Fibroblast of skin of left quadriceps (primary cell): ENCODE measurements around the gene CCHCR1.

Experiments used
- DNase-seq, 2 experiments: peaks; one replicate each; pipeline ENCODE4 v3.0.0-alpha.2; 2013; ENCODE audit warnings: low read depth in 2 of 2

CCHCR1 gene

DNA sequence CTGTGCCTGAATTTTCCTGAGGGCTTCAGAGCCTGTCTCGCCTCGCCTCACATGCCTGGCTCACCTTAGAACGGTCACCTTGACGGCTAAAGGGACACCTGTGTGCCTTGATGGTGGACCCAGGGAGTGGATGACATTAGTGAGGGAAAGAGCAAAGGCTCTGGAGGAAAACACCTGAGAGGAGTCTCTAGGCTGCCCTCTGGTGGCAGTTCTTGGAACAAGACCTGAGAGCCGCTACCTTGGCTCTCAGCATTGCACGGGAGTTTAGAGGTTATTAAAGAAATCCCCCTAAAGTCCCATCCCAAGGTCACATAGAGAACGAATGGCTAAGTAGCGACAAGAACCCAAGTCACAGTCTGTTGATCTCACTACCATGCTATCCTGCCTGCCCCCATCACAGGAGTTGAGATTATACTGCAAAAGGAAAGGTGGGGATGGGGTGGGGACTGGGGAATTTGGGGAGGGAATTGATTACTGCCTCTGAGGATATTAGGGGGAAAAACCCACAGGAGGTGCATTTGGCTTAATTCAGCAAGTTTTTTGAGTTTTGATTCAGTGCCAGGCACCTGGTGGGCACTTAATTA lies 29.4 kb downstream of the CCHCR1 start:
- no peak for DNase-seq

DNA sequence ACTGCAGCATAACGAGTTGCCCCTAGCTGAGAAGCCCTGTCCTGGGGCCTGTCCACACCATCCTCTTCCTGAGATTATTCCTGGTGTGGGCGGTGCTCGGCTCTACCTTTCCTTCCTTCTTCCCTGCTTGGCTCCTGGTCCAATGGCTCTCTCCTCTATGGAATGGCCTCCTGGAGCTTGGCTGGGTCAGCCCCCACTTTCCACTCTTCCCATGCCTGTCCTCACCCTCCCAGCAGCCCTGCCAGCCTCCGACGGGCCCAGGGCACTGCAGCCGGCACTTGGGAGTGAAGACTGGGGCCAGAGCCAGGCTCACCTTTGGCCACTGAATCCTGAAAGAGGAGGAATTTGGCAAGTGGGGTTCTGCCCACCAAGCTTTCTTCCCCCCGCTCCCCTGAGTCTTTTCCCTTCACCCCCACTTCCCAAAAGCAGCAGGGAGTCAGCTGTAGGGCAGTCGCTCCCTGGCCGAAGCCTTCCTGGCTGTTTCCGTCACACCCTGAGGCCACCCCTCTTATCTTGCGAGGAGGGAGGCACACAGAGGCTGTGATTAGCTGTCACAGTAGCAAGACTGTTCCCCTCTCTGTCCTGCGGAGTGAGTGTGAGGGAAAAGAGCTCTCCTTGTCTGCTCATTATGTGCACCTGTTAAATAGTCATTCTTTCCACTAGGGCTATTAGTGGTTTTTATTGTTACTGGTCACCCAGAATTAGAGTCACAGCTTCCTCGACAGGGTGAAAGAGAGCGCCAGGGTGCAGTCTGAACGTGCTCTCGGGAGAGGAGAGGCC lies 31.0 kb downstream of the CCHCR1 start:
- DNase-seq: no peak

DNA sequence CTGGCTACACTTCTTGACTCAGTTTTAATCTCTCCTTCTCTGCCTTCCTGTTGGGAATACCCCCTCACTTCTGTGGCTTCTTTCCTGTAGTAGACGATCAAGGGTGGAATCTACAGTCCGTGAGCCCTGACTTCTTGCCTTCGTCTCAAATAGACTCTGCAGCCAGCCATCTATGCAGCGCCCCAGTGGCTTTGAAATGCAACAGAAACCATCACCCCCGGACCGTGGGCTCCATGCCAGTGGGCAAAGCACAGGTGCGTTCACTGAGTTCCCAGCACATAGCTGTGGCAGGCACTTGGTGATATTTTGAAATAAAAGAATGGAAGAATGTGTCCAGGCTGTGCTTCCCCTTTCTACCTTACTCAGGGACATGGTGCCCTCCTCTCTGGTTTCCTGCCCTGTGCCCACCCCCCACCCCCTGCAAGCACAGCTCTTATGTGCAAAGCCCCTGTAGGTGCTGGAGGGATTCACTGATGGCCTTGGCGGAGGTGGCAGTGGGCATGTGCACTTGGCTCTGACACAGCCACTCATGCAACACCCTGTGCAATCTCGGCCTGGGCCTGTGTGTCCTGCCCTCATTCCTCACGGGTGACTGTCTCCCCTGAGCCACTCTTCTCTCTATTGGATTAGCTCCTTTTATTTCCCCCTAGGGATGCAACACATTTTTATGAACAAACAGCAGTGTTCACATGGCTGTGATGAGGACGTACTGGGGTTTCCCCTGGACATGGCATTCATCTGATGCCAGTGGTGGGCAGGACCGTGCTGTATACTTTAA lies 31.8 kb downstream of the CCHCR1 start:
- DNase-seq: peak in 1 of 2 experiments; percentile 20

DNA sequence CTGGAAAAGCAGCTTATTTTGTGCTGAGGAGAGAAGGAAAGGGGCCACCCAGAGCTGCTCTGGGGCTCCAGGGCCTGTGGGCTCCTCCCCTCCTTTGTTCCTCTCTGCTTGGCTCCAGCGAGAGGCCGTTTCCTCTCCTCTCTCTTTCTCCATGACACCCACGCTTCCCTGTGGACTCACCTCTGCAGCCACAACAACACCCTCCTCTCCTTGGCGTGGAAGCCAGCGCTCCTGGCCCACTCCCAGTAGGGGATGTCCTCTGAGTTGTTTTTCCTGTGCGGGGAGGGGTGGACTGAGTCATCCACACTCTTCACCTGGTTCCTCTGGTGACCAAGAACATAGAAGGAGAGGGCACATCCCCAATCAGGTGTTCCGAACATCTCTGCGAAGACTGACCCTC lies 32.4 kb downstream of the CCHCR1 start:
- DNase-seq: no peak

DNA sequence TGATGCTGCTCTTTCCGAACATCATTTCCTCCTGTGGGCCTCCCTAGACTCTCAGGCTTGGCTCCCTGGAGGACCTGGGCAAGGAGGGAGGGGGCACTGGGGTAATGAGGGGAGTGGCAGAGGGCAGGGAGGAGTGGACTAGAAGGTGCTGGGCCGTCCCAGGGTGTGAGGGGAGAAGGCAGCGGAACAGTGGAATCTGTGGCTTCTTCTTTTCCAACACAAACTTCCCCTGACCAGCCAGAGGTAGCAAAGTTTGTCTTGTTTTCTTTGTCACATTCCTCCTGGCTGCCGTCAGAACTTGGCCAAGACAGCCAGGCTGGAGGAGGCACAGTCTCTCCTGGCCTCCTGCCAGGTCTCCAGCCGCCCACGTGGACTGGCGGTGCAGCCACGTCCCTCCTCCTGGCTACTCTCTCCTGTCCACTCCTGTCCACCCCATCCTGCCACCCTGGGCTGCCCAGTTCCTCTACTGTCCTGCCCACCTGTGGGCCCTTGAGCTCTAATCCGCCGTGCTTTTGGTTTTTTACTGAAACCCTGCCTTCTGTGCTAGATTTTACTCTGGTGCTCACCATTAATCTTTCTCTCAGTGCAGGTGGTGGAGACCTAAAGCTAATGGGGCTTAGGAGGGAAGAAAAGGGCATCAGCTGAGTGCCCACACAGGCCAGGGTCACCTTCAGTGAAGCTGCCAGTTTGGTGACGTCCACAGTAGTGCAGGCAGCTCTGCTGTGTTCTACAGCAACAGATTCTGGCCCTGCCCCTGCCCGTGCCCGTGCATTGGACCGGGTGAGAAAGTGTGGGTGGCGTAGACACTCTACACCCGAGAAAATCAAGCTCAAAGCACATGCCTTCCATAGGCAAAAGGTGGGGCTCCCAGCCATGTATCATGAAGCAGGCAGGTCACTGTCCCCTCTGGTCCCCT lies 34.6 kb downstream of the CCHCR1 start:
- no peak for DNase-seq

DNA sequence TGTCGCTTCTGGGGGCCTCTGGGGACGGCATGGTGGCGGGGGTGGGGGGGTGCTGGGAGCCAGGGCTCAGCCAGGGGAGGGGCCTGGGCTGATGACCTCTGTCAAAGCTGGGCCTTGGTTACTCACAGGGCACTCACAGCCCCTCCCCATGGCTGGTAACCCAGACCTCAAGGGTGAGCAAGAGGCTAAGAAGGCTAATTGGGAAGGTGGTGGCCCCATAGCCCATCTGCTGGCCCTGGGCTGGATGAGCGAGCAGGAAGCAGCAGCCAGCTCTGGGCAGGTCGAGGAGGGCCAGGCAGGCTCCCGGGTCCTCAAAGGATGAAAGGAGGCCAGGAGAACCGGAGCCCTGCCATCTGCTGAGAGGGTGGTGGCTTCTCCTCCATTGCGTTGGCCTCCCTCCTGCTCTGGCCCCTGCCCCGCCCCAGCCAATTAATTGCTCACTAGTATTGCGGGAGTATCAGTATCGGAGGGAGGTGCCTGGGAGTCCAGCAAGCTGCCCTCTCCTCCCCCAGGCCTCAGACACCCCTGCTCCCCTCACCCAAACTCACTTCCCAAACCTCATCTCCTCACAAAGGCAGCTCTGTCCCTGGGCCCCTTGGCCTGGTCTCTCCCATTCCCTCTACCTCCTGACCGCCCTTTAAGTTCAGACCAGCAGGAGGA lies 36.3 kb downstream of the CCHCR1 start:
- no peak for DNase-seq

DNA sequence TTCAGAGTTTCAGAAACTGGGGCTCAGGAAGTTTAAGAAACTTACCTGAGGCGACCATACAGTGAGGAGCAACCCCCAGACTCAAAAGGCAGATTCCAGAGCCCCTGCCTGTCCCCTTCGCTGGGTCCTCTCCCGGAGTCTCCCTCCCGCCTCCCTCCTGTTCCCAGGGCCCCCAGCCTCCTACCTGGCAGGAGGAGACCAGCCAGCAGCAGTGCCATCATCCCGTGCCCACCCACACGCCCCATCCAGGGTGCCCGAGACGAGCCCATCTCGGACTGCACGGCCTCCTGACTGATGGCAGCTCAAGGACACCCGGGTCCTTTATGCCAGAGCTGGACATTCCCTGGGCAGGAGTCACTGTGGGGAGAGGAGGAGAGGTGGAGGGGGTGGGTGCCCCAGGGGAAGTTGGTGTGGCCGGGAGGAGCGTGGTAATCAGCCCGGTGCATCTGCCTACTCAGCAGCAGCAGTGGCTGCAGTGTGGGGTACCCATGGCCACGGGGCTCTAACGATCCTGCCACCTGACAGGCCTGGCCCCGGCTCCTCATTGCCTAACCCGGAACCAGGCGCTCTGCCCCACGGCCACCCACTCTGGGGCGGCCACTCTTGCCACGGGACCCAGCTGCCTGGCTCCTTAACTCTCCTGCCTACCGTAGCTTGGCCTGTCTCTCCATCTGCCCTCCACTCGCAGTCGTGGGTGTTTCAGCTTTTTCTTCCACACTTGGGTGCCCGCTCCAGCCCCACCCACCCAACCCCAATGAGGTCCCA lies 37.3 kb downstream of the CCHCR1 start, which contains the start of gene CDSN:
CDSN (minus strand) TSS at position 296 of the 765 bp plus-strand sequence; CDS start at position 269, 27 bp downstream.
- DNase-seq: no peak

DNA sequence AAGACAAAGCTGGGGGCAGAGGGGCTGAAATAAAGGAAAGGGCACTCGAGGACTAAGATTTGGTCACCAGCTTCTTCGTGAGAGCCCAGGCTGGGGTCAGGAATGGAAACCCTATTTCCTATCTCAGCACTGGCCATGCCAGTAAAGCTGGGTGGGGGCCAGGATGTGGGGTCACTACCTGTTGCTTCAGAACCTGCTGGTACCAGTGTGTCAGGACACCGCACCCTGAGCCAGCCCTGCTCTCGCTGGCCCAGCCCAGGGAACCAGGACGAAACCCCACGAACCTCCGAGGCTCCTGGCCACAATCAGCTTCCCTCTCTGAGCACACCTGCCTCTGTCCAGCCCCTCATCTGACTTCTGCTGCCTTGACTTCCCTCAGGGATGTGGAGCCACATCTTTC lies 39.4 kb downstream of the CCHCR1 start:
- no peak for DNase-seq

DNA sequence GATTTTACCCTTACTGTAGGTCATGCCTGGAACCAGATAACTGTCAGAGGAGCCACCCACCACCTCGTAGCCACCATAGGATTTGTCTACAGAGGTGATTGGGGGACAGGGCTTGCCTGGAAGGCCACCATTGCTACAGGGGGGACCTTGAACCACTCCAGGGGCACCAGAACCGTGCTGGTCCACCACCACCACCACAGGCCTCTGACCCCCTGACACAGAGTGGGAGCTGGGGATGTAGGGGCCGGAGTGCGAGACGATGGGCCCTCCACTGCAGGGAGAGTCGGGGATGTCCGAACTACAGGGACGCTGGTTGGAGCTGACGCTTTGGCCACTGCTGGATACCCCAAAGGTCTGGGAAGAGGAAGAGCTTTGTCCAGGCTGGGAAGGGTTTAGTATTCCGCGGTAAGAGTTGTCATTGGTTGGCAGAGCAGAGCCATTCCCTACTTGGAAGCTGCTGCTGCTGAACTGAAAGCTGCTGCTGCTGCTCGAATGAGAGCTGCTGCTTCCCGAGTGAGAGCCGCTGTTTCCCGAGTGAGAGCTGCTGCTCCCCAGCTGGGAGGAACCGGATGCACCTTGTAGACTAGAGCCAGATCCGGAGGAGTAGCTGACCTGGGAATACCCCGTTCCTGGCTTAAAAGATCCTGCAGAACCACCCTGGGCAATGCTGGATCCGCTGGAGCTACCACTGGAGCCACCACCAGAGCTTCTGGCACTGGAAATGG lies 40.8 kb downstream of the CCHCR1 start:
- no peak for DNase-seq

DNA sequence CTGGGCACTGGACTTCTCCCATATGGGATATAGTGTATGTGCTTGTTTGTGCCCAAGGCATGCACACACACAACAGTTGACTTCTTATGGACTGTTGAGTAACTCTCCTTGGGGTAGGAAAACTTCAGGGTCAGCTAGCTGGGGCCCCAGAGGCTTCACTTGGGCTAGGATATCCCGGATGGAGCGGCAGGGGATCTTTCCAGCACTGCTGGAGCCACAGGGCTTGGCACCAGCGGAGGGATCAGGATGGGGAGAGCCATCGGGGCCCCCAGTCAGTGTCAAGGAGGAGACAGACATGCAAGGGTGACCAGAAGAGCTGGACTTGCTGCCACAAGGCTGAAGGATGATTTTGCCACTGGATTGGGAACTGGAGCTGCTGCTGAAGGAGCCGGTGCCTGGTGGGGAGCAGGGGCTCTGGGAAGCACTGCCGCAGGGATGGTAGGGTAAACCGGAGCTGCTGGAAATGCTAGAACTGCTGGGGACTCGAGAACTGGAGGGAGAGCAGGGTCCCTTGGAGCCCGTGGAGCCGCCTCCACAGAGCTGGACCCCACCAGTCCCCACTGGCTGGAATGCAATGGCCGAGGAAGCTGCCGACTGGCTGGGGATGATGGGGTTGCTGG lies 41.6 kb downstream of the CCHCR1 start:
- DNase-seq: no peak

DNA sequence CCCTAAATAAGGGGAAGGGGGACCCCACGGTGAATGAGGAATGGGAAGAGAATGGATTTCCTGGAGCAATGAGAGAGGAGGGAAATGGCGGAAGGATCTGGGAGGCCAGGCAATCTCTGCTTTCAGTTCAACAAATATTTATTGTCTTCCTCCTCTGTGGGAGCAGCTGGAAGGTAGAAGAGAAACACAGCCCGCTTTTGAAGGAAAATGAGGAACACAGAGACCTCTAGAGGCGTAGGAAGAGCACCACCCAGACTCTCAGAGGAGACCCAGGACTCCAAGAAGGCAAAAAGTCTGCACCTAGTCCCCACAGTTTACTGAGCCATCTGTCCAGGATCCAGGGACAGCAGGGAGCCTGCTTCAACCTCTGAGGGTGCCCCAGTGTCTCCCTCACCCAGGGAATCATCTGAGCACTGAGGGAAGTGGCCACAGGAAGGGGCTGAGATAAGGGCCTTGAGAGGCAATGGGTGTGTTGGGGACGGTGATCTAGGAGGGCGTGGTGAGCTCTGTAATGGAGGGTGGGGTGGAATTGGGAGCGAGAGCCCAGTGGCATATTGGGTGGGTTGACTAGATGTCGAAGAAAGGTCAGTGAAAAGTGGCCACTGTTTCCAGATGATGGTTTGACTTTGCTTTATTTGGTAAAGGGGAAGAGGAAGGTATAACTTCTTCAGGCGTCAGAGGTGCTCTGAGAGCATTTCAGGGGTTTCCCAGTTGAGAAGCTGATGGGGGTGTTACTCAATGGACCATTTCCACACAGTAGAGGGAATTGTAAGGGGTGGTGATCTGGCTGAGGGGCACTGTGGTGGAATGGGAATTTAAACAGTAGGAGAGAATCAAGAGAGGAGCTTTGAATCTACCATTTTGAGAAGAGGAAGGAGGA lies 42.4 kb downstream of the CCHCR1 start:
- DNase-seq: peak in 1 of 2 experiments; percentile 51

DNA sequence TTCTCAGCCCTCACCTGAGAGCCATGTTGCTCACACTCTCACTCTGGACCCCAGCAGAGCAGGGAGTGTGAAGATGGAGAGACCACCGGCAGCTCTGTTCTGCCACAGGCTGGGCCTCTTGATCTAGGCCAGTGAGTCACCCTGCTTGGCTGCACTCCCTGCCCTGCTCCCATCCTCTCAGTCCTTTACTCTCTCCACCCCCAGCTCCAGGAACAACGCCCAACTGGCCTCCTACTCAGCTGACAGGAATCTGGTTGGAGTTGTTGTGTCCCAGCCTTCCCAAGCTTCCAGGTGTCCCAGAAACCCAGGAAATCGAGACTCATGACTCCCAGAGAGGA lies 43.1 kb downstream of the CCHCR1 start, which contains the start of gene PSORS1C1:
PSORS1C1 (plus strand) TSS at position 260 of the 338 bp plus-strand sequence. CDS start 14,833 bp downstream, outside the sequence.
- DNase-seq: peak; percentile 88 to 89

DNA sequence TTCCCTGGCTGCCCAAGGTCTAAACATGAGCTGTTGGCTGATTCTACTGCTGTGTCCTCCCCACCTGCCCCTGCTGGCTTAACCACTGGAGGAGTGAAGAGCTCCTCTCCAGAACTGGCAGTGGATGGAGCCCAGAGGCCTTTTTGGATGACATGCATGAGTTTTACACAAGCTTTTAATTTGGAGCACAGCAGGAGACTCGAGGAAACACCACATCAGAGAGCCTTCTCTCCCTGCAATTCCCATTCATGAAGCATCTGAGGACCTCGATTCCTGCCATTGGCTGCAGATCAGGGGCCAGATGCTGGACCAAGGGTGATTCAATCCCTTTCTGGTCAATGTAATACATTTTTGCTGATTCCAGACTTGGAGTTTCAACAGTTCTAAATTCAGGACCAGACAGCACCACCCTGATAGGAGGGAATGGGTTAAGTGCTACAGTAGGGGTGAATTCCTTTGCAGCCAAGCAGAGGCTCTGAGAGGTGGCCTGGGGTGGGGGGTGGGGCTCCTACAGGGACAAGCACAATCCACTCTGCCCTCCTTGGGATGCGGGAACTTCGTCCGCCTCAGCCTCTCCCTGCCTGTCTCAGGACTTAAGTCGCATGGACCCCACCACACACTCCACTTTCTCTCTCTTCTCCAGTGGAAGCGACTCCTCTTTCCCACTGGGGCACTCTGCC lies 43.6 kb downstream of the CCHCR1 start:
- peak; percentile 80 to 82 for DNase-seq

DNA sequence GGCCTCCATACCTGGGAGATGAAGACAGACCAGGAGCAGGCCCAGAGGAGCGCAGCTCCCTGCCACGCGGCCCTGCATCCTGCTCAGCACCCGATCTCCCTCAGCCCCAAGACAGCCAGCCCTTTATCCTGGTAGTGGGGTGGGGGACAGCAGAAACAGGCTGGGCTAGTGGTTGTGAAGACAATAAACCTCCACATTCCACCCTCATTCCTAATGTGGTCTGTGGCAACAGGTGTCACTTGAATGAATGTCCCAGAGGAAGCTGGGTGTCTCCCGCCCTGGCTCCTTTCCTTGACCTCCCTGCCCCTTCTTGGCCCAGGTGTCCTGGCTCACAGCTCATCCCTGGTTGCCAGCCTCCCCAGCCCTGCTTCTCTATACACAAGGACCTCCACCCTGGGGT lies 45.1 kb downstream of the CCHCR1 start, which contains the start of gene C6orf15:
C6orf15 (minus strand) TSS at position 98 of the 400 bp plus-strand sequence; CDS start at position 78, 20 bp downstream.
- DNase-seq: no peak

DNA sequence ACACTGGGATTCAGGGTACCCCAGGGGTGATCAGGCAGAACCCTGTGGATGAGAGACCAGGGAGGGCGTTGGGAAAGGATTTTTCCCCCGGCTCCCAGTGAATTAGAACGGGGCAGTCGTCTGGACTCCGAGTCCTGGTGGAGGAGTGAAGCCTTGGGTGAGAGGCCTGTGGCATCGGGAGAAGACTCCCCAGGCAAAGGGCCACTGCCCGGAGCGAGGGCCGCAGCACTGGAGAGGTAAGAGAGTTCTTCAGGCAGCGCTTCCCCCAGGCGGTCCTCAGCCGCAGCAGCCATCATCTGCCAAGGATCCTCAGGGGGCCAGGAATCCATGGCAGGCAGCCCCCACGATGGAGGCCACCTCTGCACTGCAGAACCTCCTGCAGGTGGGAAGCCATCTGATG lies 45.9 kb downstream of the CCHCR1 start:
- no peak for DNase-seq

DNA sequence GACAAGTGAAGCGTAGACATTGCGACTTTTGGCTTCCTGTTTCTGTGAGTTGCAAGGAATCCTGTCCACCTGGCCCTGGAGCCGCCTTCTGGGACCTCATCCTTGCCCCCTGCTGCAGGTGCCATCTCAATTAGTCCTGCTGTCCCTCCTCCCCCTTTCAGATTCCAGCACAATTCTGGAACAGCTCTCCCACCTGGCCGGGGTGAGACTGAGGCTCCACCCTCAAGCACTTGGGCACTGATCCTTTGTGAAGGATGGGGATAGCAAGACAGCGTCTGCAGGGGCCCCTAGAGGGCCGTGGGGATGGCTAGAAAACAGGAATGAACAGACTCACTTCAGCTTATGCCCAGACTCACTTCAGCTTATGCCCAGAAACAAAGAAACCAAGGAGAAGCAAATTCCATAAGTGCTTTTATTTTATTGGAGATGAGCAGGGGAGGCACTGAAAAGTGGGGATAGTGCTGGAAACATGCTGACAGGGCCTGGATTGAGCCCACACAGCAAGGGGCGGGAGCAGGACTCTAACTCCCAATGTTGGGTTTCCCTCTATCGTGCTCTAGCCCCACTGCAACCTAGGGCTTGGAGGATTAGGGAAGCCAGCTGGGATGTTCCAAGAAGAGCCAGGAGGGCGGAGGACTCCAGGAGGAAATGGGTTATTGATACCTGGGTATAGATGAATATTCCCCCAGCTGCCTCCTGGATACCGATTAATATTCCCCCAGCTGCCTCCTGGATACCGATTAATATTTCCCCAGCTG lies 46.6 kb downstream of the CCHCR1 start:
- DNase-seq: no peak

DNA sequence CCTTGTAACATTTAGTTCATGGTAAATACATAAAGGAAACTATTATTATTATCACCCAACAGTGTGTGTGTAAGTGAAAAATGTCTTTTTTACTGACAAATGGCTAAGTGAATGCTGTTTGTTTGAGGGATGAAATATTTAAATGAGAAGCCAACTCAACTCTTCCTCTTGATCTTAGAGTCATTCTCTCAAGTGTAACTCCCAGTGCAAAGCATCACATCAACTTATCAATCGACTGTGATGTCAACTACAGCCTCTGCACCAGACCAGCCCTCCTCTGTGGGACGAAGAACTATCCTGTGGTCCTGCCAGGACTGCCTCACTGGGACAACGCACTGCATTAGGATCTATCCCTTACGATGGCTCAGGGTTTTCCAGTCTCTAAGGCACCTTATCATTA lies 50.5 kb downstream of the CCHCR1 start:
- no peak for DNase-seq
